ENCODE data around the gene UMODL1.

The UMODL1 gene

GRCh38 chr21:42102526-42102925, 31.4 kb downstream of the UMODL1 start:
- H3K4me3 ChIP-seq (replicated peaks; ENCODE audit: low read depth, low read length), result no peak overlapping the region
- no peak for DNase-seq (ENCODE audit: low read depth)
- no peak for TF ChIP-seq CTCF (IDR thresholded peaks at IDR 0.05; ENCODE audit: low read length, missing control alignments)

GRCh38 chr21:42102991-42103390, 31.9 kb downstream of the UMODL1 start:
- TF ChIP-seq CTCF (IDR thresholded peaks at IDR 0.05; ENCODE audit: low read length, missing control alignments), result no peak
- DNase-seq (ENCODE audit: low read depth), result no peak

GRCh38 chr21:42103843-42104242, 32.7 kb downstream of the UMODL1 start:
- no peak for DNase-seq (ENCODE audit: low read depth)
- no peak overlapping the region for H3K4me3 ChIP-seq (replicated peaks; ENCODE audit: low read depth, low read length)
- TF ChIP-seq CTCF (IDR thresholded peaks at IDR 0.05; ENCODE audit: low read length, missing control alignments), result no peak

More at GRCh38 chr21:42102991-42103390, 31.9 kb downstream of the UMODL1 start:
- no peak overlapping the region for H3K4me3 ChIP-seq (replicated peaks; ENCODE audit: low read depth, low read length)

GRCh38 chr21:42105476-42106315, 34.6 kb downstream of the UMODL1 start:
- no peak overlapping the region for H3K4me3 ChIP-seq (replicated peaks; ENCODE audit: low read depth, low read length)
- no peak for DNase-seq (ENCODE audit: low read depth)
- TF ChIP-seq CTCF (IDR thresholded peaks at IDR 0.05; ENCODE audit: low read length, missing control alignments), result no peak

- no peak for TF ChIP-seq CTCF (IDR thresholded peaks at IDR 0.05; ENCODE audit: low read length, missing control alignments)
- H3K4me3 ChIP-seq (replicated peaks; ENCODE audit: low read depth, low read length), result no peak overlapping the region
- DNase-seq (ENCODE audit: low read depth), result no peak
Measured at GRCh38 chr21:42106425-42106824, 35.3 kb downstream of the UMODL1 start.

GRCh38 chr21:42107177-42107880, 36.2 kb downstream of the UMODL1 start:
- no peak for DNase-seq (ENCODE audit: low read depth)
- no peak overlapping the region for H3K4me3 ChIP-seq (replicated peaks; ENCODE audit: low read depth, low read length)
- no peak for TF ChIP-seq CTCF (IDR thresholded peaks at IDR 0.05; ENCODE audit: low read length, missing control alignments)

Measured in fibroblast of pulmonary artery (primary cell).